NT2/D1 (cell line): Measurements from ENCODE around the gene NFAM1.
A peak's percentile ranks its signal among the peaks of the same experiment; 100 is the strongest.

Source experiments
- DNase-seq: peaks from one replicate; pipeline ENCODE4 v3.0.0-alpha.2; 2011; ENCODE audit warnings: low read depth, low spot score
- H3K27me3 ChIP-seq: 2 replicates; pipeline ENCODE4 v1.6.0; 2011; ENCODE audit warnings: mild to moderate bottlenecking; ENCODE audit not compliant: insufficient read length, insufficient read depth
- H3K36me3 ChIP-seq: 2 replicates; pipeline ENCODE4 v1.6.1; 2011; ENCODE audit warnings: mild to moderate bottlenecking, low read length, mixed read lengths; ENCODE audit not compliant: insufficient read depth, insufficient read length
- H3K4me1 ChIP-seq: 2 replicates; pipeline ENCODE4 v1.5.1; 2011; ENCODE audit not compliant: insufficient read depth, insufficient read length
- H3K4me3 ChIP-seq: 2 replicates; pipeline ENCODE4 v1.5.1; 2011; ENCODE audit warnings: low read depth; ENCODE audit not compliant: insufficient read length
- H3K9ac ChIP-seq: 2 replicates; pipeline ENCODE4 v1.6.0; 2011; ENCODE audit warnings: low read depth; ENCODE audit not compliant: insufficient read length
- H3K9me3 ChIP-seq: 2 replicates; pipeline ENCODE4 v1.5.1; 2011; ENCODE audit warnings: mild to moderate bottlenecking, low read length; ENCODE audit not compliant: insufficient read depth
- SUZ12 ChIP-seq: IDR thresholded peaks from 2 replicates; pipeline ENCODE4 v1.6.1; 2011; ENCODE audit not compliant: insufficient read length, insufficient read depth; ENCODE audit errors: extremely low read depth
- YY1 ChIP-seq: IDR thresholded peaks from 2 replicates; pipeline ENCODE4 v1.6.1; 2011; ENCODE audit not compliant: insufficient read length, insufficient read depth
- ZNF274 ChIP-seq: IDR thresholded peaks from 2 replicates; pipeline ENCODE4 v1.6.1; 2011; ENCODE audit warnings: mild to moderate bottlenecking, low read depth, low read length

Gene NFAM1

GRCh38 chr22:42343121-42343454, 89.1 kb downstream of the NFAM1 start:
- Histone ChIP-seq H3K27me3 (peaks cover 10% of the 10 kb centered on the region), H3K36me3 (no peaks in the 10 kb centered on the region), H3K9me3 (no peaks in the 10 kb centered on the region), H3K9ac (peak overlapping the region; percentile 67), H3K4me1 (peaks cover 12% of the 10 kb centered on the region), H3K4me3 (peak overlapping the region; percentile 28)
- no peak for DNase-seq
- TF ChIP-seq YY1 (no peak), ZNF274 (no peak), SUZ12 (no peak)

GRCh38 chr22:42342426-42343120, 89.6 kb downstream of the NFAM1 start:
- TF ChIP-seq ZNF274 (no peak), YY1 (no peak), SUZ12 (no peak)
- no peak for DNase-seq
- Histone ChIP-seq H3K27me3 (peaks cover 10% of the 10 kb centered on the region), H3K36me3 (no peaks in the 10 kb centered on the region), H3K9ac (peak overlapping the region; percentile 67), H3K9me3 (no peaks in the 10 kb centered on the region), H3K4me3 (peak overlapping the region; percentile 28), H3K4me1 (peaks cover 9% of the 10 kb centered on the region)

GRCh38 chr22:42341779-42342178, 90.4 kb downstream of the NFAM1 start:
- TF ChIP-seq SUZ12: no peak
- TF ChIP-seq ZNF274: no peak
- no peak for TF ChIP-seq YY1
- Histone ChIP-seq H3K4me1 (peaks cover 9% of the 10 kb centered on the region), H3K9ac (peak overlapping the region; percentile 13), H3K27me3 (peaks cover 10% of the 10 kb centered on the region), H3K36me3 (no peaks in the 10 kb centered on the region), H3K4me3 (no peak overlapping the region), H3K9me3 (no peaks in the 10 kb centered on the region)
- no peak for DNase-seq

GRCh38 chr22:42340829-42341383, 91.3 kb downstream of the NFAM1 start:
- Histone ChIP-seq H3K9ac (peak overlapping the region; percentile 70), H3K27me3 (peaks cover 10% of the 10 kb centered on the region), H3K4me1 (peaks cover 11% of the 10 kb centered on the region), H3K4me3 (peak overlapping the region; percentile 26), H3K9me3 (no peaks in the 10 kb centered on the region), H3K36me3 (no peaks in the 10 kb centered on the region)
- TF ChIP-seq YY1: no peak
- no peak for TF ChIP-seq SUZ12
- no peak for TF ChIP-seq ZNF274
- DNase-seq: no peak

GRCh38 chr22:42340150-42340549, 92.1 kb downstream of the NFAM1 start:
- Histone ChIP-seq H3K27me3 (peaks cover 10% of the 10 kb centered on the region), H3K36me3 (no peaks in the 10 kb centered on the region), H3K9me3 (no peaks in the 10 kb centered on the region), H3K4me3 (no peak overlapping the region), H3K4me1 (peaks cover 18% of the 10 kb centered on the region), H3K9ac (no peak overlapping the region)
- DNase-seq: no peak
- TF ChIP-seq ZNF274: no peak
- TF ChIP-seq YY1: no peak
- TF ChIP-seq SUZ12: no peak

GRCh38 chr22:42338479-42338878, 93.7 kb downstream of the NFAM1 start:
- Histone ChIP-seq H3K36me3 (no peaks in the 10 kb centered on the region), H3K27me3 (peaks cover 10% of the 10 kb centered on the region), H3K4me3 (no peak overlapping the region), H3K9ac (no peak overlapping the region), H3K9me3 (no peaks in the 10 kb centered on the region), H3K4me1 (peaks cover 22% of the 10 kb centered on the region)
- no peak for TF ChIP-seq YY1
- no peak for TF ChIP-seq SUZ12
- no peak for TF ChIP-seq ZNF274
- DNase-seq: no peak

- no peak overlapping the region for H3K9ac ChIP-seq
- no peaks in the 10 kb centered on the region for H3K9me3 ChIP-seq
- H3K27me3 ChIP-seq: peaks cover 6% of the 10 kb centered on the region
- peaks cover 22% of the 10 kb centered on the region for H3K4me1 ChIP-seq
- H3K36me3 ChIP-seq: no peaks in the 10 kb centered on the region
- TF ChIP-seq YY1 (no peak), ZNF274 (no peak), SUZ12 (no peak)
- no peak for DNase-seq
- H3K4me3 ChIP-seq: no peak overlapping the region
Observed at GRCh38 chr22:42337356-42337755, 94.8 kb downstream of the NFAM1 start.
